Measurements from ENCODE around the gene PDE7B. TPM values are rescaled to one million over a fixed set of nuclear protein-coding genes. Genes with fewer than 3 reads are reported as not detected.

Gene PDE7B
- total RNA-seq, 1 donor: 0.42 TPM

DNA sequence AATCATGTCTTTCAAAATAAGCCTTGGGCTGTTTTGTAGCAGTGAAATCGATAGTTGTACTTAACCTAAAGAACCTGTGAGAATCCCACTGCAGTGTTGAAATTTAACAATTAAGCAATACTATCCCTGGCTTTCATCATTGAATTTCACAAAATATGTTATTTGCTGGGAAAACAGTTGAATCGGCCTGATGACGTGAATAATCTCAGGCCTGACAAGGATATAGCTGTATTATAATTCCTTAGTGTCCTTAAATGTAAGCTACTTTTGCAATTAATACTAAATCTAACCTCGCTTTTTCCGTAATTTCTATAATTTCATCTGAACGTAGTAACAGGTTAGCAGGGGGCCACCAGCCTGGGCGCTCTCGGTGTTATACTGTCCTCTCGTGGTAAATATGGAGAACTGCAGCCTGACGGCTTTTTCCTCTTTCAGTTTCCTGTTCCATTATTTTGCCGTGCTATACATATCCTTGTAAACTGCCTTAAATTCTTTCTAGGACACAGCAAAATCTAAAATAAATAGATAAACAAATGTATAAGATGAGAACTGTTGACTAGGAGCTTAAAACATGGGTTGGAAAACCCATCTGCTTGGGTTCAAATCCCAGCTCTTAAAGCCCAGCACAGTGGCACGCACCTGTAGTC lies 374.6 kb downstream of the PDE7B start:
- no peaks in the 10 kb centered on the region for H3K9me3 ChIP-seq (ENCODE audit: low read depth, low read length)
- H3K4me1 ChIP-seq (ENCODE audit: insufficient read depth, low read length): peaks cover 28% of the 10 kb centered on the region
- no peaks in the 10 kb centered on the region for H3K27me3 ChIP-seq (ENCODE audit: insufficient read depth, low read length)
- H3K4me3 ChIP-seq (ENCODE audit: low read length): no peak overlapping the region

GRCh38 chr6:136226674-136227377 lies 375.3 kb downstream of the PDE7B start:
- Histone ChIP-seq H3K27me3 (ENCODE audit: insufficient read depth, low read length) (no peaks in the 10 kb centered on the region), H3K4me1 (ENCODE audit: insufficient read depth, low read length) (peaks cover 28% of the 10 kb centered on the region), H3K9me3 (ENCODE audit: low read depth, low read length) (no peaks in the 10 kb centered on the region), H3K4me3 (ENCODE audit: low read length) (no peak overlapping the region)

DNA sequence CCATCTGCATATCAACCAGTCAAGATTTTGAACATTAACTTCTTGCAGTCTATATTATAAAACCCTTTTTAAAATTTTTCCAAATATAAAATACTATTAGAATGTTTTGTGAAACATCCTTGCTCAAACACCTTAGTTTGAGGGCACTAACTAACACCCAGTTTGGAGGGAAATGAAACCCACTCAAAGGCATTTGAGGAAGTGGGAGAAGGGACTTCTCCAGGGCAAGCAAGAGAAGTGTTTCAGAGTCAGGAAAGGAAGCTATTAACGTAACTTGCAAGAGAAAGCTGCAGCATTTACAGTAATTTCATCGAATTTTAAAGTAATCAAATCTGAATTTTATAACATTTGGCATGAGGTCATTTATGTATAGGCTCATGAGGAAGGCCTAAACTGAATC lies 377.3 kb downstream of the PDE7B start:
- Histone ChIP-seq H3K27me3 (ENCODE audit: insufficient read depth, low read length) (no peaks in the 10 kb centered on the region), H3K4me3 (ENCODE audit: low read length) (no peak overlapping the region), H3K9me3 (ENCODE audit: low read depth, low read length) (no peaks in the 10 kb centered on the region), H3K4me1 (ENCODE audit: insufficient read depth, low read length) (peaks cover 28% of the 10 kb centered on the region)

GRCh38 chr6:136230219-136230853 lies 378.8 kb downstream of the PDE7B start:
- no peaks in the 10 kb centered on the region for H3K27me3 ChIP-seq (ENCODE audit: insufficient read depth, low read length)
- H3K9me3 ChIP-seq (ENCODE audit: low read depth, low read length): no peaks in the 10 kb centered on the region
- peaks cover 28% of the 10 kb centered on the region for H3K4me1 ChIP-seq (ENCODE audit: insufficient read depth, low read length)
- H3K4me3 ChIP-seq (ENCODE audit: low read length): no peak overlapping the region

DNA sequence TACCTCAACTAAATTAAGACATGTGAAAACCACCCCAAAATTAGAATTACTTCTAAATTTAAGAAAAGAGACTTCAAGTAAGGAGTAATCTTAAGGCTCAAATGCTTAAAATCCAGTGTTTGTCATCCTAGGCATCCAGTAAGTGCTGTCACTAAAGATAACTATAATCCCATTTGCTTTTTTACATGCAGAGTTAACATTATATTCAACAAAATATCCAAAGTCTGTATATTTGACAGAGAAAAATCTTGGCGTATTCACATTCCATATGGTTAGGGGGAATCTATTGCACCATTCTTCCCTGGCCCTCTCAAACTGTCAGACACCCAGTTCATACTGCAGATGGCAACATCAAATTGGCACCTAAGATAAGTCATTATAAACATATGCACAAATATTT lies 381.2 kb downstream of the PDE7B start:
- no peaks in the 10 kb centered on the region for H3K9me3 ChIP-seq (ENCODE audit: low read depth, low read length)

GRCh38 chr6:136235233-136235564 lies 383.7 kb downstream of the PDE7B start:
- Histone ChIP-seq H3K4me1 (ENCODE audit: insufficient read depth, low read length) (peaks cover 11% of the 10 kb centered on the region), H3K27me3 (ENCODE audit: insufficient read depth, low read length) (no peaks in the 10 kb centered on the region)

More for the DNA sequence above, 381.2 kb downstream of the PDE7B start:
- H3K4me1 ChIP-seq (ENCODE audit: insufficient read depth, low read length): peaks cover 29% of the 10 kb centered on the region
- H3K4me3 ChIP-seq (ENCODE audit: low read length): no peak overlapping the region
- H3K27me3 ChIP-seq (ENCODE audit: insufficient read depth, low read length): no peaks in the 10 kb centered on the region

DNA sequence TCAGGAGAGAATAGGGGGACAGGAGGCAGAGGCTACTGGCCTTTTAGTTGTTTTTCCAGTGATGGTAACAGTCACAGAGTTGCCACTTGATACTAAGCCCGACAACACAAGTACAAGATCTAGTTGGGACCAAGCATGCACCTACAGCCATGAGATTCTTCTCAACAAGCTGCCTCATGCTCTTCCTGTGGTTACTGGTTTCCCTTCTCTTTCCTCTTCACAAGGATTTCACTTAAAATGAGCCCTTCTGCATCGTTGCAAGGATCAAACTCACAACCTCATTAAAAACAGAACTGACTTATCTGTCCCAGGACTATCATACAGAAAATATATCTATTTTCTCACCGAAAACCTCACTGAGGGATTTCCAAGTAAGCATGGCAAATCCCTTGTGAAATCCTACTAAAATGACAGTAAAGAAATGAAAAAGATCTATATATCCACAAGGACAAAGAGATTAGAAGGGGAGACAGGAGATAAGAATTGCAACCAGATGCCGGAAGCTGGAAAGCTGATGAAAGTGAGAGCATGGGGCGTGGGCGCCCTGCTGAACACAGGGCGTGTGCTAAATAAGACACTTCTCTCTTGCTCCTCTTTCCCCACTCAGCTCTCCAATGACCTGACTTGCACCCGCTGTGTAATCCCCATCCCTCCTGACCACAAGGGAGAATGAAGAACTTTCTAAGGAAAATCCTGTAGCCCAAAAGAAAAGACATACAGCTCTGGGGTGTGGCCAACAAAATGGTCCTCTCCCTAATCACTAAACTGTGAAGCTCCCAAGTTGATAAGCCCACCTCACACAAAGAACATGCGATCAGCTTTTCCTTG lies 385.2 kb downstream of the PDE7B start:
- Histone ChIP-seq H3K4me3 (ENCODE audit: low read length) (no peak overlapping the region), H3K27me3 (ENCODE audit: insufficient read depth, low read length) (no peaks in the 10 kb centered on the region), H3K4me1 (ENCODE audit: insufficient read depth, low read length) (peaks cover 11% of the 10 kb centered on the region), H3K9me3 (ENCODE audit: low read depth, low read length) (no peaks in the 10 kb centered on the region)

More at GRCh38 chr6:136235233-136235564, 383.7 kb downstream of the PDE7B start:
- Histone ChIP-seq H3K9me3 (ENCODE audit: low read depth, low read length) (no peaks in the 10 kb centered on the region), H3K4me3 (ENCODE audit: low read length) (no peak overlapping the region)

DNA sequence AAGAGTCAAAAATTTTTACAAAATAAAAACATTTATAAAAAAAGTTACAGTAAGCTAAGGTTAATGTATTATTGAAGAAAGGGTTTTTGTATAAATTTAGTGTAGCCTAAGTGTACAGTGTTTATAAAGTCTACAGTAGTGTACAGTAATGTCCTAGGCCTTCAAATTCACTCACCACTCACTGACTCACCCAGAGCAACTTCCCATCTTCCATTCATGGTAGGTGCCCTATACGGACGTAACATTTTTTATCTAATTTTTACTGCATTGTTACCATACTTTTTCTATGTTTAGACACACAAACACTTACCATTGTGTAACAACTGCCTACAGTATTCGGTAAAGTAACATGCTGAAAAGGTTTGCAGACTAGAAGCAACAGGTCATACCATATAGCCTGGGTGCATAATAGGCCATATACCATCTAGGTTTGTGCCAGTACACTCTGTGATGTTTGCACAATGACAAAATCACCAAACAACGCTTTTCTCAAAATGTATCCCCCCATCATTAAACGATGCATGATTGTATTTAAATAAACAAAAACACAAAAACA lies 392.6 kb downstream of the PDE7B start:
- Histone ChIP-seq H3K9me3 (ENCODE audit: low read depth, low read length) (no peaks in the 10 kb centered on the region), H3K4me1 (ENCODE audit: insufficient read depth, low read length) (peaks cover 2% of the 10 kb centered on the region), H3K4me3 (ENCODE audit: low read length) (no peak overlapping the region), H3K27me3 (ENCODE audit: insufficient read depth, low read length) (no peaks in the 10 kb centered on the region)
